ENCODE data around the gene WDR59. TPM values are rescaled to one million over a fixed set of nuclear protein-coding genes. Genes with fewer than 3 reads are reported as not detected.
"Not testable (repeated sequence)": the region's sequence is repeated elsewhere in the genome, so short reads cannot be mapped to it uniquely, and the experiment has no call there.

Gene WDR59
- total RNA-seq, 2 experiments from 2014 or later: 63.5 to 65.7 TPM

DNA sequence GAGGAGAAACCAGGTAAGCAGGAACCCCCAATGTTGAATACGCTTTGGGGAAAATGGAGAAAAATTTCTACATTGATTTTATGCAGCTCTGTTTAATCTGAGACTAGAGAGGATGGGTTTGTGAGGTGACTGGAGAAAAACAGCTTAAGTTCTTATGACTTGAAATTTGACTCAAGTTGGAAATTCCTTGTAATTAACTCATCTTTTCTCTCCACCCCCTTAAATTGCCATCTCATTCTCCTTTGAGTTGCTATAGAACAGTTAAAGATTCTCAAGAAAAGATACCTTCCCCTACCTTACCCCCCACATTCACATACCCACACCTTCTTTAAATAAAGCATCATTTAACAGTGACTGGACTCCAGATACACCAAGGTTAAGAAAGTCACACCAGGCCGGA is 38.1 kb upstream of the WDR59 start:
- no peak overlapping the region for H3K4me3 Mint-ChIP-seq
- intact Hi-C loops (cut with micrococcal nuclease): loop anchor here (1.0 kb wide), 1 partner anchor 11 kb away; no protein-coding TSS in a partner anchor
- peaks cover 35% of the 10 kb centered on the region for H3K4me1 Mint-ChIP-seq (ENCODE audit: low read depth)
- DNase-seq: no peak
- H3K9me3 Mint-ChIP-seq: peaks cover 21% of the 10 kb centered on the region
- peaks cover 21% of the 10 kb centered on the region for H3K36me3 Mint-ChIP-seq
- POLR2A ChIA-PET: interaction anchor here (0.9 to 1.9 kb wide), 6 partner anchors 11 to 88 kb away, joined by 3 to 13 read pairs (median 3); no protein-coding TSS in a partner anchor
- CTCF ChIA-PET: interaction anchor here (1.0 to 1.3 kb wide), 2 partner anchors 11 to 25 kb away, joined by 4 read pairs; partner anchors contain the start of gene ZNRF1
- H3K27ac Mint-ChIP-seq: peak overlapping the region; percentile 85
- no peaks in the 10 kb centered on the region for H3K27me3 Mint-ChIP-seq

DNA sequence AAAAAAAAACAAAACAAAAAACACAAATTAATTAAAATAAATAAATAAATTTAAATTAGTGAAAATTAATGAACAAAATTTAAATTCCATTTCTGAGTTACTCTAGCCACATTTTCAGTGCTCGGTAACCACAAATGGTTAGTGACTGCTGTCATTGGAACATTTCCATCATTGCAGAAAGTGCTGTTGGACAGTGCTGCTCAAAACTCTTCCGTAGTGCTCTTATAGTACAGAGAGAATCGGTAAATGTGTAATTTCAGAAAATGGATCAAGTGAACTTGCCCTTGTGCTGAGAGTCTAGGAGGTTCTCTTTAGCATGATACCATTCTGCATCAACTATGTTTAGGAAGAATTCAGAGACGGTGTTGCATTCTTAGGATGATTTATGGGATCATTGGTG is 37.6 kb upstream of the WDR59 start:
- peaks cover 38% of the 10 kb centered on the region for H3K4me1 Mint-ChIP-seq (ENCODE audit: low read depth)
- CTCF ChIA-PET: interaction anchor here (1.0 to 1.3 kb wide), 2 partner anchors 10 to 24 kb away, joined by 4 read pairs; partner anchors contain the start of gene ZNRF1
- no peak for DNase-seq
- intact Hi-C loops (cut with micrococcal nuclease): no loop called here
- no peak overlapping the region for H3K4me3 Mint-ChIP-seq
- peaks cover 21% of the 10 kb centered on the region for H3K36me3 Mint-ChIP-seq
- POLR2A ChIA-PET: interaction anchor here (0.9 to 1.9 kb wide), 6 partner anchors 11 to 88 kb away, joined by 3 to 13 read pairs (median 3); no protein-coding TSS in a partner anchor
- H3K27ac Mint-ChIP-seq: peak overlapping the region; percentile 85
- no peaks in the 10 kb centered on the region for H3K27me3 Mint-ChIP-seq
- peaks cover 21% of the 10 kb centered on the region for H3K9me3 Mint-ChIP-seq

DNA sequence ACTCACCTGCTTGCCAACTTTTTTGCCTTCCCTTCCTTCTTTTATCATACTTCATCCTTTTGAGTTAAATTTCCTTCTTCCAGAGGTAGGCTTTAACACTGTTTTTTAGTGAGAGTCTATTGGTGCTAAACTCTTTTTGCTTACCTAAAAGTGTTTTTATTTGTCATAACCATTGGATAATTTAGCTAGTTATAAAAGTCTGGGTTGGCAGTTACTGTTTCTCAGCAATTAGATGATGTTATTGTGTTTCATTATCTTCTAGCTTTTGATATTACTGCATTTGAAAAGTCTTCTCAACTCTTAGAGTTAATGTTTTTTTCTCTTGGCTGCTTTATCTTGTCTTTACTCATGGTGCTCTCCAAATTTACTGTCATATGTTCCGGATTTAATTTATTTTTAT is 36.5 kb upstream of the WDR59 start:
- peaks cover 40% of the 10 kb centered on the region for H3K4me1 Mint-ChIP-seq (ENCODE audit: low read depth)
- peaks cover 21% of the 10 kb centered on the region for H3K36me3 Mint-ChIP-seq
- H3K27me3 Mint-ChIP-seq: no peaks in the 10 kb centered on the region
- intact Hi-C loops (cut with micrococcal nuclease): no loop called here
- no peak overlapping the region for H3K27ac Mint-ChIP-seq
- H3K9me3 Mint-ChIP-seq: peaks cover 21% of the 10 kb centered on the region
- no peak for DNase-seq
- CTCF ChIA-PET: interaction anchor here (0.9 kb wide), 1 partner anchor 89 kb away, joined by 4 read pairs; no protein-coding TSS in a partner anchor
- POLR2A ChIA-PET: no interaction called here
- H3K4me3 Mint-ChIP-seq: no peak overlapping the region

DNA sequence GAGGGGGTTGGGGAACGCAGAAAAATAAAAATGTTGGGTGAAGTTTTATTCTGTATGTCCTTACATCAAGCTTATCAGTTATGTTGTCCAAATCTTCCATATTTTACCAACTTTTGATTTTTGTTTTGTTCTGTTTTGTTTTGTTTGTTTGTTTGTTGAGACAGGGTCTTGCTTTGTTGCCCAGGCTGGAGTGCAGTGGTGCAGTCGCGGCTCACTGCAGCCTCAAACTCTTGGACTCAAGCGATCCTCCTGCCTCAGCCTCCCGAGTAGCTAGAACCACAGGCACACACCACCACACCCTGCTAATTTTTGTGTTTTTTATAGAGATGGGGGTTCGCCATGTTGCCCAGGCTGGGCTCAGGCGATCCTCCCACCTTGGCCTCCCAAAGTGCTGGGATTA is 34.7 kb upstream of the WDR59 start:
- POLR2A ChIA-PET: no interaction called here

DNA sequence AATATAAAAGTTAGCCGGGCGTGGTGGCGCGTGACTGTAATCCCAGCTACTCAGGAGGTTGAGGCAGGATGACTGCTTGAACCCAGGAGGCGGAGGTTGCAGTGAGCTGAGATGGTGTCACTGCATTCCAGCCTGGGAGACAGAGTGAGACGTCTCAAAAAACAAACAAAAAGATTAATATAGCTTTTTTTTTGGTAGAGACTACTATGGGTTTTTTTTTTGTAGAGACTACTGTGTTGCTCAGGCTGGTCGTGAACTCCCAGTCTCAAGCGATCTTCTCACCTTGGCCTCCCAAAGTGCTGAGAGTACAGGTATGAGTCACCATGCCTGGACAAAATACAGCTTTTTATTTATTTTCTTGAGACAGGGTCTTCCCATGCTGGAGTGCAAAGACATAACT is 34.1 kb upstream of the WDR59 start:
- Mint-ChIP-seq H3K27me3 (no peaks in the 10 kb centered on the region), H3K4me3 (no peak overlapping the region), H3K9me3 (peaks cover 21% of the 10 kb centered on the region), H3K4me1 (ENCODE audit: low read depth) (peaks cover 33% of the 10 kb centered on the region), H3K27ac (no peak overlapping the region), H3K36me3 (peaks cover 23% of the 10 kb centered on the region)
- ChIA-PET CTCF (no interaction called here), POLR2A (no interaction called here)
- DNase-seq: peak; percentile 17
- intact Hi-C loops (cut with micrococcal nuclease): no loop called here

More for the DNA sequence above, 34.7 kb upstream of the WDR59 start:
- Mint-ChIP-seq H3K27me3 (no peaks in the 10 kb centered on the region), H3K36me3 (peaks cover 23% of the 10 kb centered on the region), H3K4me3 (no peak overlapping the region), H3K4me1 (ENCODE audit: low read depth) (peaks cover 36% of the 10 kb centered on the region), H3K9me3 (peaks cover 21% of the 10 kb centered on the region), H3K27ac (no peak overlapping the region)
- DNase-seq: no peak
- intact Hi-C loops (cut with micrococcal nuclease): no loop called here
- CTCF ChIA-PET: no interaction called here

DNA sequence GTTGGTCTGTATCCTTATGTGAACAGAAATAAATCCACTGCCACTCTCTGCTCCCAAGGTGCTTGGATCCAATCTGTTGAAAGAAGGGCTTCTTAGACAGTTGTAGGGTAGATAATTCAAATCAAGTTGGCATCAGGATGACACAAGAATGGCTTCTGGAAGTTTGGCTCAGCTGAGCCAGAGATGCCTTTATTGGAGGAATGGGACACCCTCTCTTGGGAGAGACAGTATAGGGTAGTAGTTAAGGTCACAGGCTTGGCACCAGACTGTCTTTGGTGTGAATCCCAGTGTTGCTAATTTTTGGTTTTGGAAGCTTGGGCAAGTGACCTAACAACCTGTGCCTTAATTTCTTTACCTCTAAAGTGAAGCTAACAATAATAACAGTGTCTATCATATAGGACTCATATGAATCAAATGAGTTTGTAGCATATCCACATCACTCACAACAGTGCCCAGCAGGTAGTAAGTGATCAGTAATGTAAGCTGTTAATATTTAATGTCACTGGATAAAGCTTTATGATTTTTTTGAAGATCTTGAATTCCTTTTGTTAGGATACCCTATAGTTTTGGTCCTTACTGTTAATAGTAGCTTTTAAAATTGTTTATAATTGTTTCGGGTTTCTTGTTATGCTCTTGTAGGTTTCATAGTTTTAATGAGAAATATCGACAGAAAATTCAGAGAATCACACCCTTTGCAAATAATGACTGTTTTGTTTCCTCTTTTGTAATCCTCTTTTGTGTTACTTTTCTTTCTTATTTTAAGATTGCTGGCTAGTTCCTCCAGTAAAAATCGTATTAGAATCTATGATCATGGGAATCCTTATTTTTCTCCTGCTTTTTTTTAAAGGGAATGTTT is 33.0 kb upstream of the WDR59 start:
- peaks cover 20% of the 10 kb centered on the region for H3K9me3 Mint-ChIP-seq
- peaks cover 30% of the 10 kb centered on the region for H3K4me1 Mint-ChIP-seq (ENCODE audit: low read depth)
- ChIA-PET CTCF (interaction anchor here (0.8 to 2.0 kb wide), 2 partner anchors 45 to 93 kb away, joined by 4 to 5 read pairs; no protein-coding TSS in a partner anchor), POLR2A (interaction anchor here (1.0 to 1.4 kb wide), 3 partner anchors 54 to 91 kb away, joined by 3 to 5 read pairs (median 4); no protein-coding TSS in a partner anchor)
- H3K27me3 Mint-ChIP-seq: no peaks in the 10 kb centered on the region
- no peak overlapping the region for H3K4me3 Mint-ChIP-seq
- H3K36me3 Mint-ChIP-seq: peaks cover 20% of the 10 kb centered on the region
- intact Hi-C loops (cut with micrococcal nuclease): no loop called here
- H3K27ac Mint-ChIP-seq: no peak overlapping the region
- no peak for DNase-seq

DNA sequence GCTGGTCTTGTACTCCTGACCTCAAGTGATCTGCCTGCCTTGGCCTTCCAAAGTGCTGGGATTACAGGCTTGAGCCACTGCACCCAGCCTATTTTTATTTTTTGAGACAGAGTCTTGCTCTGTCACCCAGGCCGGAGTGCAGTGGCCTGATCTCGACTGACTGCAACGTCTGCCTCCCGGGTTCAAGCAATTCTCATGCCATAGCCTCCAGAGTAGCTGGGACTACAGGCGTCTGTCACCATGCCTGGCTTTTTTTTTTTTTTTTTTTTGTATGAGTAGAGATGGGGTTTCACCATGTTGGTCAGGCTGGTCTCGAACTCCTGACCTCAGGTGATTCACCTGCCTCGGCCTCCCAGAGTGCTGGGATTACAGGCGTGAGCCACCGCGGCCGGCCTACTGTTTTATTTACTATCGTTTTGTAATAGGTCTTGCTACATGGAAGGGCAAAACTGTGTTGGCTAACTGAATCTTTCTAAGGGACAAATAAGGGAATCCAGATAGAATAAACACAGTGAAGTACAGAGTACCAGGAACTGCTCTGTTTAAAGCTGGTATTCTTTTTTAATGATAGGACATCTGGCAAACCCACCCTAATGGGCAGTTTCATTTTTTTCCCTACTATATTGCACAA is 31.6 kb upstream of the WDR59 start:
- CTCF ChIA-PET: interaction anchor here (1.1 to 2.0 kb wide), 2 partner anchors 48 to 94 kb away, joined by 5 to 6 read pairs; no protein-coding TSS in a partner anchor
- H3K4me3 Mint-ChIP-seq; DNase-seq; intact Hi-C loops (cut with micrococcal nuclease); H3K27ac Mint-ChIP-seq; H3K27me3 Mint-ChIP-seq: not testable (repeated sequence)
- H3K36me3 Mint-ChIP-seq: peaks cover 12% of the 10 kb centered on the region
- H3K4me1 Mint-ChIP-seq (ENCODE audit: low read depth): peaks cover 36% of the 10 kb centered on the region
- POLR2A ChIA-PET: interaction anchor here (1.4 kb wide), 1 partner anchor 93 kb away, joined by 4 read pairs; no protein-coding TSS in a partner anchor
- peaks cover 12% of the 10 kb centered on the region for H3K9me3 Mint-ChIP-seq

DNA sequence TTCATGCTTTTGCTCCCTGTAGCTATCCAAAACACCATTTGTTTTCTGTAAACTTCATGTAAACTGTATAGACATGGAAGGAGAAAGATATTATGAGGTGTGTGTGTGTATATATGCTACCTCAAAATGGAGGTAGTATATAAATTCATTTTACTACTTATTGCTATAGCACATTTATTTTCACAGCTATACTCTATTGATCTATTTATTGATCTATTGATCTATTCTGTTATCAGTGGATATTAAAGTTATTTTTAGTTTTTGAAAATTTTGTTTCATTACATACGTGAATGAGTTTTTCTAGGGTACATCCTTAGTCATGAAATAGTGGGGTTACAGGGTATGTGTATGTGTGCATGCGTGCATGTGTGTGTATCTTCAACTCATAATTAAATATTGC is 29.4 kb upstream of the WDR59 start:
- ChIA-PET CTCF (interaction anchor here (1.4 to 1.5 kb wide), 2 partner anchors 16 to 97 kb away, joined by 5 to 6 read pairs; partner anchors contain the start of gene ZNRF1), POLR2A (no interaction called here)
- DNase-seq: no peak
- H3K27ac Mint-ChIP-seq: peak overlapping the region; percentile 23
- H3K9me3 Mint-ChIP-seq: no peaks in the 10 kb centered on the region
- H3K4me3 Mint-ChIP-seq: no peak overlapping the region
- H3K27me3 Mint-ChIP-seq: no peaks in the 10 kb centered on the region
- peaks cover 49% of the 10 kb centered on the region for H3K4me1 Mint-ChIP-seq (ENCODE audit: low read depth)
- H3K36me3 Mint-ChIP-seq: peaks cover 1% of the 10 kb centered on the region
- intact Hi-C loops (cut with micrococcal nuclease): loop anchor here (5.0 kb wide), 2 partner anchors 48 to 77 kb away; no protein-coding TSS in a partner anchor

DNA sequence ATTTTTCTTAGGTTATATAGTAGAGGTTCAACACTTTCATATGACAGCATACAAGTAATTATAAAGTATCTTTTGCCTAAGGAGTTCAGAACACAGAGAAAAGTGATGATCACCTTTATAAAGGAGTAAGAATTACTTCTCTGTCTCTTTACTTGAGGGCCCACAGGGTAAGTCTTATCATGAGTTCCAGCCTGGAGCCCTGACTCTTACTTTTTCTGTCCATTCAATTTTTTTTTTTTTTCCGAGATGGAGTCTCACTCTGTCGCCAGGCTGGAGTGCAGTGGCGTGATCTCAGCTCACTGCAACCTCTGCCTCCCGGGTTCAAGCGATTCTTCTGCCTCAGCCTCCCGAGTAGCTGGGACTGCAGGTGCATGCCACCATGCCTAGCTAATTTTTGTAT is 28.2 kb upstream of the WDR59 start:
- POLR2A ChIA-PET: interaction anchor here (1.6 to 3.3 kb wide), 8 partner anchors 9 to 98 kb away, joined by 3 to 18 read pairs (median 10); partner anchors contain the start of gene WDR59
- not testable (repeated sequence) for H3K9me3 Mint-ChIP-seq, H3K27me3 Mint-ChIP-seq, DNase-seq, H3K36me3 Mint-ChIP-seq
- intact Hi-C loops (cut with micrococcal nuclease): loop anchor here (5.0 kb wide), 2 partner anchors 49 to 76 kb away; no protein-coding TSS in a partner anchor
- Mint-ChIP-seq H3K4me1 (ENCODE audit: low read depth) (peaks cover 55% of the 10 kb centered on the region), H3K27ac (peak overlapping the region; percentile 89), H3K4me3 (peak overlapping the region; percentile 20)
- CTCF ChIA-PET: interaction anchor here (0.6 to 8.3 kb wide), 5 partner anchors 10 to 372 kb away, joined by 3 to 84 read pairs (median 9); partner anchors contain the start of genes WDR59 and ZNRF1

DNA sequence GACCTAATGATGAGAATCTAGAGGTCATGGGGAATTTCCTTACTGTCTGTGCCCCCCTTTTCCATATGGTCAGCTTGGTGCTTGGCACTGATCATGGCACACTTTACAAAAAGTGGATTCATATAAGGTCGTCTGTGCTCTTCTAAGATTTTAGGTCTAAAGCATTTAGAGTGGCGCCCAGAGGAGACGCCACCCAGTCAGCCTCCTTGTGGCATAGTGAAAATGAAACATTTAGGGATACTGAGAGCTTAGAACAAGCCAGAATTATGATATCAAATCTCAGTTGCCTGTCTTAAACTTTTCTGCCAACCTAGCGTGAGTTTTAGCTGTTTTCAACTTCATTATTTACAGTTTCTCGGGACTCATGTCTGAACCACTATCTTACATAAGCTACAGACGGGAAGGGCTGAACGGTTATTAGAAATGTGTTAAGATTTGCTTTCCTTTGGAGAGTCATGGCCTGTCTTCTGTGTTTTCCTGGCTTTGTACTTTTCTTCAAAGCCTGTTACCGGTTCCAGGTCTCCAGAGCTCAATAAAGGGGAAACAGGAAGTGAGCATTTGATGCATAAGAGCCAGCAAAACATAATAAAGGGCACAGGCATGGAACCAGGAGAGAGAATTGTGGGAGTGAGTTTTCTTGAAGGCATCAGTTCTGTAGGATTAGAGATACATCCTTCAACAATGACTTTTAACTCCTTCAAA is 27.6 kb upstream of the WDR59 start:
- Mint-ChIP-seq H3K27me3 (no peaks in the 10 kb centered on the region), H3K4me3 (peak overlapping the region; percentile 58), H3K27ac (peak overlapping the region; percentile 89), H3K9me3 (no peaks in the 10 kb centered on the region), H3K36me3 (peaks cover 1% of the 10 kb centered on the region), H3K4me1 (ENCODE audit: low read depth) (peaks cover 50% of the 10 kb centered on the region)
- CTCF ChIA-PET: interaction anchor here (0.6 to 8.3 kb wide), 6 partner anchors 11 to 373 kb away, joined by 3 to 84 read pairs (median 6); partner anchors contain the start of genes WDR59 and ZNRF1
- intact Hi-C loops (cut with micrococcal nuclease): loop anchor here (1.0 to 5.0 kb wide), 7 partner anchors 11 to 97 kb away; no protein-coding TSS in a partner anchor
- peak; percentile 38 for DNase-seq
- POLR2A ChIA-PET: interaction anchor here (0.7 to 3.3 kb wide), 13 partner anchors 9 to 99 kb away, joined by 3 to 18 read pairs (median 10); partner anchors contain the start of genes WDR59 and ZNRF1

Data from activated CD4-positive, alpha-beta memory T cell treated with anti-CD3 and anti-CD28 coated beads for 36 hours (primary cell).